Measurements from ENCODE around the gene SLC33A1.

GRCh38 chr3:155792532-155792931 lies 61.7 kb downstream of the SLC33A1 start:
- TF ChIP-seq POLR2AphosphoS5 (IDR thresholded peaks at IDR 0.05; ENCODE audit: low read depth, low read length) (no peak), POLR2A (IDR thresholded peaks at IDR 0.05; ENCODE audit: low read depth, low read length) (no peak)

Data from GM12892 (cell line).